Tibial nerve (tissue), 4 donors: ENCODE measurements around the gene NR2C2. TPM values are rescaled to one million over a fixed set of nuclear protein-coding genes. Genes with fewer than 3 reads are reported as not detected.

Experiments
- DNase-seq, 2 donors: peaks; one replicate each; pipeline ENCODE4 v3.0.0-alpha.2; 2019; ENCODE audit warnings: low spot score in 2 of 2
- H3K27ac ChIP-seq, 4 donors: fragments of 200-600 bp; sonication (generic) in 3 of 4; one replicate each; pipeline ENCODE4 v1.5.1; 2017 to 2019; ENCODE audit warnings: mild to moderate bottlenecking in 1 of 4
- H3K27me3 ChIP-seq, 2 donors: fragments of 200-600 bp; sonication (generic) in 1 of 2; one replicate each; pipeline versions ENCODE4 v1.5.1 to v1.6.0; 2017 to 2019
- H3K36me3 ChIP-seq, 3 donors: fragments of 200-600 bp; sonication (generic); one replicate each; pipeline ENCODE4 v1.5.1; 2018 to 2019
- H3K4me1 ChIP-seq, 4 donors: fragments of 200-600 bp; sonication (generic) in 3 of 4; one replicate each; pipeline ENCODE4 v1.5.1; 2017 to 2019
- H3K4me3 ChIP-seq, 4 donors: fragments of 200-600 bp; sonication (generic) in 3 of 4; one replicate each; pipeline ENCODE4 v1.5.1; 2017 to 2019; ENCODE audit warnings: mild to moderate bottlenecking in 1 of 4, moderate library complexity in 1 of 4
- H3K9me3 ChIP-seq, 4 donors: fragments of 200-600 bp; sonication (generic) in 3 of 4; one replicate each; pipeline ENCODE4 v1.5.1; 2017 to 2019
- CTCF ChIP-seq, 5 experiments: fragments of 200-600 bp in 3 of 5; fragments of 450-650 bp in 2 of 5; sonication (generic) in 3 of 5; IDR thresholded peaks; one replicate each; pipeline ENCODE4 v1.5.1; 2016 to 2019; ENCODE audit warnings: antibody characterized with exemption in 5 of 5, mild to moderate bottlenecking in 3 of 5, moderate library complexity in 2 of 5
- EP300 ChIP-seq, 2 donors: sonication (generic); formaldehyde crosslinking; IDR thresholded peaks; one replicate each; pipeline ENCODE4 v1.6.1; 2017; ENCODE audit warnings: antibody characterized with exemption in 2 of 2, mild to moderate bottlenecking in 1 of 2
- POLR2A ChIP-seq, 2 donors: fragments of 450-650 bp; IDR thresholded peaks; one replicate each; pipeline ENCODE4 v1.6.1; 2017; ENCODE audit warnings: antibody characterized with exemption in 2 of 2, mild to moderate bottlenecking in 2 of 2, moderate library complexity in 2 of 2
- WGBS, 2 donors: methylation state at CpG; one replicate each; pipeline ENCODE4 v1.1.5; 2018; 5-methylcytosine and 5-hydroxymethylcytosine counted together
- total RNA-seq, 4 donors: library from RNA; depleted of rRNA; stranded (reverse); fragments of >200 nt; gene quantifications; one replicate each; pipeline ENCODE4 v1.1.0, GENCODE V29; 2016

The NR2C2 gene
- total RNA-seq, 4 donors from 2014 or later = 34.5 to 54.3 (median 44.4) TPM

GRCh38 chr3:14941871-14942270 is 5.5 kb upstream of the NR2C2 start:
- no peak for DNase-seq
- WGBS, 2 donors = 19 to 50% methylated on average over 1 of the region's 1 CpG
- no peak for TF ChIP-seq EP300 (IDR thresholded peaks at IDR 0.05)
- TF ChIP-seq CTCF (IDR thresholded peaks at IDR 0.05) = no peak
- TF ChIP-seq POLR2A (IDR thresholded peaks at IDR 0.05) = no peak

GRCh38 chr3:14943042-14943441 is 4.3 kb upstream of the NR2C2 start:
- Histone ChIP-seq H3K4me3 (no peak overlapping the region), H3K9me3 (no peaks in the 10 kb centered on the region), H3K27ac (no peak overlapping the region), H3K27me3 (no peaks in the 10 kb centered on the region), H3K36me3 (peaks cover 0 to 35% (median 6%) of the 10 kb centered on the region in 3 donors), H3K4me1 (peaks cover 0 to 61% (median 33%) of the 10 kb centered on the region in 4 donors)
- no peak for DNase-seq
- TF ChIP-seq CTCF (IDR thresholded peaks at IDR 0.05) (no peak), POLR2A (IDR thresholded peaks at IDR 0.05) (no peak), EP300 (IDR thresholded peaks at IDR 0.05) (no peak)

More at GRCh38 chr3:14941871-14942270, 5.5 kb upstream of the NR2C2 start:
- peaks cover 0 to 61% (median 31%) of the 10 kb centered on the region in 4 donors for H3K4me1 ChIP-seq
- H3K9me3 ChIP-seq = no peaks in the 10 kb centered on the region
- H3K27ac ChIP-seq = peak overlapping the region in 2 of 4 donors; percentile 25 to 31
- H3K36me3 ChIP-seq = peaks cover 0 to 35% (median 6%) of the 10 kb centered on the region in 3 donors
- no peaks in the 10 kb centered on the region for H3K27me3 ChIP-seq
- H3K4me3 ChIP-seq = no peak overlapping the region

GRCh38 chr3:14946236-14946635 is 1.1 kb upstream of the NR2C2 start:
- Histone ChIP-seq H3K9me3 (no peaks in the 10 kb centered on the region), H3K27me3 (no peaks in the 10 kb centered on the region), H3K36me3 (peaks cover 0 to 35% (median 6%) of the 10 kb centered on the region in 3 donors), H3K27ac (peak overlapping the region in 3 of 4 donors; percentile 95 to 99 (median 99)), H3K4me3 (peak overlapping the region; percentile 87 to 97 (median 94)), H3K4me1 (peaks cover 0 to 78% (median 38%) of the 10 kb centered on the region in 4 donors)
- 15 to 17% methylated on average over 4 of the region's 4 CpGs for WGBS, 2 donors
- no peak for DNase-seq
- TF ChIP-seq POLR2A (IDR thresholded peaks at IDR 0.05) (no peak), EP300 (IDR thresholded peaks at IDR 0.05) (no peak), CTCF (IDR thresholded peaks at IDR 0.05) (no peak)

- Histone ChIP-seq H3K9me3 (no peaks in the 10 kb centered on the region), H3K27me3 (no peaks in the 10 kb centered on the region), H3K36me3 (peaks cover 0 to 35% (median 6%) of the 10 kb centered on the region in 3 donors), H3K27ac (peak overlapping the region; percentile 95 to 99 (median 99)), H3K4me3 (peak overlapping the region; percentile 87 to 97 (median 94)), H3K4me1 (peaks cover 0 to 73% (median 37%) of the 10 kb centered on the region in 4 donors)
- no peak for DNase-seq
- 1% methylated on average over 8 of the region's 8 CpGs for WGBS, 2 donors
- TF ChIP-seq EP300 (IDR thresholded peaks at IDR 0.05) = no peak
- TF ChIP-seq CTCF (IDR thresholded peaks at IDR 0.05) = no peak
- no peak for TF ChIP-seq POLR2A (IDR thresholded peaks at IDR 0.05)
These were observed 664 bp upstream of the NR2C2 start for GRCh38 chr3:14946739-14947099.

- peaks cover 0 to 59% (median 32%) of the 10 kb centered on the region in 4 donors for H3K4me1 ChIP-seq
- WGBS, 2 donors = 1% methylated on average over 40 to 64 of the region's 79 CpGs
- DNase-seq = peak; percentile 93
These were observed 664 bp downstream of the NR2C2 start for GRCh38 chr3:14947886-14948608.

More at GRCh38 chr3:14947886-14948608, 664 bp downstream of the NR2C2 start:
- TF ChIP-seq POLR2A (IDR thresholded peaks at IDR 0.05) (no peak), EP300 (IDR thresholded peaks at IDR 0.05) (peak; percentile 51 to 86), CTCF (IDR thresholded peaks at IDR 0.05) (peak in 1 of 5 experiments; percentile 28)
- H3K9me3 ChIP-seq = no peaks in the 10 kb centered on the region
- H3K4me3 ChIP-seq = peak overlapping the region; percentile 87 to 97 (median 94)
- peaks cover 0 to 28% (median 6%) of the 10 kb centered on the region in 3 donors for H3K36me3 ChIP-seq
- peak overlapping the region; percentile 95 to 99 (median 99) for H3K27ac ChIP-seq
- H3K27me3 ChIP-seq = no peaks in the 10 kb centered on the region
